Activated CD8-positive, alpha-beta T cell treated with anti-CD3 and anti-CD28 coated beads, Interleukin-2, amount 10 ng/mL, durations not matched to agents 7 days and 5 days (primary cell): Measurements from ENCODE around the gene NDST1. TPM values are rescaled to one million over a fixed set of nuclear protein-coding genes. Genes with fewer than 3 reads are reported as not detected.

Experiments used
- total RNA-seq, 2 experiments: library from RNA; stranded (reverse); gene quantifications; one replicate each; pipeline ENCODE4 v1.2.3, GENCODE V29; 2021

Gene NDST1
- total RNA-seq, 2 experiments from 2014 or later: 0.63 TPM

Other genes with a start within 250 kb of the NDST1 start
- not detected for gene CAMK2A, start 218.4 kb upstream of the NDST1 start, total RNA-seq
- gene ARSI, start 205.2 kb upstream of the NDST1 start, total RNA-seq: not detected
- 10 to 100 TPM; 79.0 to 81.3 TPM for gene TCOF1, start 150.4 kb upstream of the NDST1 start, total RNA-seq
- gene CD74, start 95.2 kb upstream of the NDST1 start, total RNA-seq: 100 to 1,000 TPM; 395 to 407 TPM
- gene RPS14, start 58.4 kb upstream of the NDST1 start, total RNA-seq: 1,000 to 10,000 TPM; 2,046 to 2,123 TPM
- under 1 TPM in 1 of 2 experiments, not detected in 1; 0.10 TPM for gene SYNPO, start 132.5 kb downstream of the NDST1 start, total RNA-seq
- gene MYOZ3, start 153.1 kb downstream of the NDST1 start, total RNA-seq: not detected
- gene RBM22, start 192.9 kb downstream of the NDST1 start, total RNA-seq: 10 to 100 TPM; 64.0 to 65.2 TPM